H1 (cell line): ENCODE data around the gene CXXC5. TPM values are rescaled to one million over a fixed set of nuclear protein-coding genes. Genes with fewer than 3 reads are reported as not detected.

Experiments used
- GTF2F1 ChIP-seq: IDR thresholded peaks from 2 replicates; pipeline ENCODE4 v1.6.1; 2012; ENCODE audit warnings: low read depth, low read length, improper control_type of control experiment, borderline replicate concordance
- PHF8 ChIP-seq: fragments of 200-600 bp; sonication (generic); conservative IDR thresholded peaks from 2 replicates; pipeline ENCODE4 v1.7.1; 2012; ENCODE audit warnings: low read depth, mild to moderate bottlenecking, inconsistent platforms, low read length, moderate library complexity
- POU5F1 ChIP-seq: IDR thresholded peaks from 2 replicates; pipeline ENCODE4 v1.6.1; 2011; ENCODE audit warnings: low read depth, mild to moderate bottlenecking, low read length, moderate library complexity
- RBBP5 ChIP-seq: IDR thresholded peaks from 2 replicates; pipeline ENCODE4 v1.7.1; 2012; ENCODE audit warnings: low read depth, mild to moderate bottlenecking, inconsistent platforms, low read length, moderate library complexity, borderline replicate concordance
- polyA plus RNA-seq, 7 experiments: library from polyadenylated mRNA; depleted of rRNA in 3 of 7; stranded (reverse) in 5 of 7; unstranded in 2 of 7; fragments of >200 nt in 5 of 7; fragments of 200-250 nt in 2 of 7; gene quantifications; 1 replicate in 5 of 7; 2 replicates in 1 of 7; 4 replicates in 1 of 7; pipeline versions ENCODE4 v1.2.1 to v1.2.3, GENCODE V29; 2011 to 2013; ENCODE audit warnings: missing spikeins in 2 of 7, mixed read lengths in 2 of 7
- total RNA-seq: library from RNA; stranded (reverse); fragmentation: NEBNext Ultra II Directional; extraction: Animal tissue kit (Norgen Biotek cat#: 25700); gene quantifications from 2 replicates; pipeline ENCODE4 v1.2.1, GENCODE V29; 2021
- TF ChIP-seq, protein P1 (sequence below): IDR thresholded peaks from 2 replicates; pipeline ENCODE4 v1.6.1; 2012; ENCODE audit warnings: low read length, inconsistent platforms

Gene CXXC5
- total and polyA plus RNA-seq, 2 of the 8 experiments (the other 6 are each of a cell fraction or from before 2014, with no cell fraction given) = 61.4 to 74.0 TPM

DNA sequence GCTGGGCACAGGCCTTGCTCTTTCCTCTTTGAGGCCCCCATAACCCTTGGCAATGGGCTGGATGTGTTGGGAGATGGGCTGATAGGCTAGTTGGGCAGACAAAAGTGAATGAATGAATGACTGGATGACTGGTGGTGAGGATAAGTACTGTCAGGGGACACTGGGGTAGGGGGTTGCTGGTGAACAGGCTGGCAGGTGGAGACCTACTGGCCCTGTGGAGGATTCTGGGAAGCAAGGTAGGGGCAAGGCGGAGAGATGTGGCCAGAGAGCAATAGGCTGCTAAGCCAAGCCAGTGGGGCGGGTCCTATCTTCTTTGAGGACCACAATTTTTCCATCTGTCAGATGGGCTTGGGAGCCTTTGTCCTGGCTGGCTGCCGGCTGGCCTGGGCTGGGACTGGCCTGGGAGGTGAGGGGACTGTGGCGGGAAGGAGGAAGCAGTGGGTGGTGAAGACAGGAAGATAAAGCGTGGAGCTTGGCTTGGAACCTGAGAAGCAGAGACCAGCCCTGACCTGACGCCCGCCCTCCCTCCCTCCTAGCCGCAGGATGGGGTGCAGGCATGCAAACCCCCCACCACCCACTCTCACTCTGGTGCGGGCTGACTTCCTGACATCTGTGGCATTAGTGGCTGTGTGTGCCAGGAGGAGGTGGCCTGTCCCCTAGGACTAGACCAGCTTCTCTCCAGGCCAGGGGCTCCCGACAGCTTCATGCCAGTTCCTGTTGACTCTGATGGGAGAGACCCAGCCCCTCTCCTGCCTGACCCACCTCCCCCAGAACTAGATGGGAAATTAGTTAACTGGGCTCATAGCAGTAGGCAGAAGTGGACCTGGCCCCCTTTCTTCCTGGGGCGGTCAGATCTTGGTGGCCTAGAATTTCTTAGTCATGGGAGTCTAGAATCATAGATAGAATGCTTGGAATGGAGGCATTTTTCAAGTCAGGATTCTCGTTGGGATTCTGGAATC is 9.5 kb downstream of the CXXC5 start (continued):
- TF ChIP-seq RBBP5 (no peak), PHF8 (no peak), POU5F1 (no peak), GTF2F1 (no peak)
- TF ChIP-seq, protein P1, sequence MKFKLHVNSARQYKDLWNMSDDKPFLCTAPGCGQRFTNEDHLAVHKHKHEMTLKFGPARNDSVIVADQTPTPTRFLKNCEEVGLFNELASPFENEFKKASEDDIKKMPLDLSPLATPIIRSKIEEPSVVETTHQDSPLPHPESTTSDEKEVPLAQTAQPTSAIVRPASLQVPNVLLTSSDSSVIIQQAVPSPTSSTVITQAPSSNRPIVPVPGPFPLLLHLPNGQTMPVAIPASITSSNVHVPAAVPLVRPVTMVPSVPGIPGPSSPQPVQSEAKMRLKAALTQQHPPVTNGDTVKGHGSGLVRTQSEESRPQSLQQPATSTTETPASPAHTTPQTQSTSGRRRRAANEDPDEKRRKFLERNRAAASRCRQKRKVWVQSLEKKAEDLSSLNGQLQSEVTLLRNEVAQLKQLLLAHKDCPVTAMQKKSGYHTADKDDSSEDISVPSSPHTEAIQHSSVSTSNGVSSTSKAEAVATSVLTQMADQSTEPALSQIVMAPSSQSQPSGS = no peak
- TF ChIP-seq, all 59 proteins: peak for 0
